ENCODE results near the gene ITPR1. TPM values are rescaled to one million over a fixed set of nuclear protein-coding genes. Genes with fewer than 3 reads are reported as not detected.
A peak's percentile ranks its signal among the peaks of the same experiment; 100 is the strongest.

Gene ITPR1
- total RNA-seq, 2 donors from 2014 or later = 119 to 177 TPM

GRCh38 chr3:4685673-4686345 is 192.7 kb downstream of the ITPR1 start:
- H3K9me3 Mint-ChIP-seq = no peaks in the 10 kb centered on the region
- H3K27me3 Mint-ChIP-seq = no peaks in the 10 kb centered on the region
- ATAC-seq (no peak), DNase-seq (ENCODE audit: low spot score) (no peak)
- H3K4me1 Mint-ChIP-seq (ENCODE audit: low read depth in 2 of 2) = peaks cover 10 to 15% of the 10 kb centered on the region in 2 donors
- no peak overlapping the region for H3K4me3 Mint-ChIP-seq
- H3K36me3 Mint-ChIP-seq = peaks cover 39% of the 10 kb centered on the region
- H3K27ac Mint-ChIP-seq = no peak overlapping the region

- no peak for ATAC-seq
These were observed 193.5 kb downstream of the ITPR1 start for GRCh38 chr3:4686619-4687018.

GRCh38 chr3:4687167-4687566 is 194.0 kb downstream of the ITPR1 start:
- ATAC-seq = no peak
- H3K27ac Mint-ChIP-seq = no peak overlapping the region
- H3K4me1 Mint-ChIP-seq (ENCODE audit: low read depth in 2 of 2) = peaks cover 10 to 15% of the 10 kb centered on the region in 2 donors

More at GRCh38 chr3:4686619-4687018, 193.5 kb downstream of the ITPR1 start:
- Mint-ChIP-seq H3K4me1 (ENCODE audit: low read depth in 2 of 2) (peaks cover 10 to 15% of the 10 kb centered on the region in 2 donors), H3K4me3 (no peak overlapping the region), H3K27me3 (no peaks in the 10 kb centered on the region), H3K9me3 (no peaks in the 10 kb centered on the region), H3K36me3 (peaks cover 47% of the 10 kb centered on the region), H3K27ac (no peak overlapping the region)
- DNase-seq (ENCODE audit: low spot score) = no peak

GRCh38 chr3:4687596-4687995 is 194.4 kb downstream of the ITPR1 start:
- Mint-ChIP-seq H3K27me3 (no peaks in the 10 kb centered on the region), H3K9me3 (no peaks in the 10 kb centered on the region), H3K36me3 (peaks cover 50% of the 10 kb centered on the region), H3K4me1 (ENCODE audit: low read depth in 2 of 2) (peaks cover 10 to 11% of the 10 kb centered on the region in 2 donors), H3K27ac (no peak overlapping the region), H3K4me3 (no peak overlapping the region)
- ATAC-seq (no peak), DNase-seq (ENCODE audit: low spot score) (no peak)

More at GRCh38 chr3:4687167-4687566, 194.0 kb downstream of the ITPR1 start:
- Mint-ChIP-seq H3K36me3 (peaks cover 47% of the 10 kb centered on the region), H3K4me3 (no peak overlapping the region), H3K27me3 (no peaks in the 10 kb centered on the region), H3K9me3 (no peaks in the 10 kb centered on the region)
- no peak for DNase-seq (ENCODE audit: low spot score)

GRCh38 chr3:4688411-4688810 is 195.3 kb downstream of the ITPR1 start:
- H3K4me3 Mint-ChIP-seq = no peak overlapping the region
- peaks cover 7 to 9% of the 10 kb centered on the region in 2 donors for H3K4me1 Mint-ChIP-seq (ENCODE audit: low read depth in 2 of 2)
- H3K36me3 Mint-ChIP-seq = peaks cover 48% of the 10 kb centered on the region
- ATAC-seq (no peak), DNase-seq (ENCODE audit: low spot score) (no peak)
- H3K27me3 Mint-ChIP-seq = no peaks in the 10 kb centered on the region
- H3K9me3 Mint-ChIP-seq = no peaks in the 10 kb centered on the region
- no peak overlapping the region for H3K27ac Mint-ChIP-seq

- ATAC-seq (no peak), DNase-seq (ENCODE audit: low spot score) (no peak)
- Mint-ChIP-seq H3K36me3 (peaks cover 48% of the 10 kb centered on the region), H3K27me3 (no peaks in the 10 kb centered on the region), H3K9me3 (no peaks in the 10 kb centered on the region), H3K4me1 (ENCODE audit: low read depth in 2 of 2) (peaks cover 1 to 3% of the 10 kb centered on the region in 2 donors), H3K4me3 (no peak overlapping the region), H3K27ac (no peak overlapping the region)
These were observed 195.9 kb downstream of the ITPR1 start for GRCh38 chr3:4689021-4689420.

- no peak for ATAC-seq
These were observed 197.1 kb downstream of the ITPR1 start for GRCh38 chr3:4690277-4690676.

GRCh38 chr3:4693620-4694019 is 200.5 kb downstream of the ITPR1 start:
- H3K4me3 Mint-ChIP-seq = no peak overlapping the region
- peaks cover 11 to 15% of the 10 kb centered on the region in 2 donors for H3K4me1 Mint-ChIP-seq (ENCODE audit: low read depth in 2 of 2)
- H3K36me3 Mint-ChIP-seq = peaks cover 45% of the 10 kb centered on the region
- H3K9me3 Mint-ChIP-seq = no peaks in the 10 kb centered on the region
- ATAC-seq = no peak
- H3K27me3 Mint-ChIP-seq = no peaks in the 10 kb centered on the region
- no peak for DNase-seq (ENCODE audit: low spot score)
- H3K27ac Mint-ChIP-seq = no peak overlapping the region

More at GRCh38 chr3:4690277-4690676, 197.1 kb downstream of the ITPR1 start:
- no peaks in the 10 kb centered on the region for H3K9me3 Mint-ChIP-seq
- H3K4me1 Mint-ChIP-seq (ENCODE audit: low read depth in 2 of 2) = peaks cover 2 to 5% of the 10 kb centered on the region in 2 donors
- DNase-seq (ENCODE audit: low spot score) = no peak
- no peak overlapping the region for H3K4me3 Mint-ChIP-seq
- no peaks in the 10 kb centered on the region for H3K27me3 Mint-ChIP-seq
- H3K27ac Mint-ChIP-seq = no peak overlapping the region
- peaks cover 50% of the 10 kb centered on the region for H3K36me3 Mint-ChIP-seq

GRCh38 chr3:4695846-4696245 is 202.7 kb downstream of the ITPR1 start:
- no peak for DNase-seq (ENCODE audit: low spot score)
- Mint-ChIP-seq H3K27me3 (no peaks in the 10 kb centered on the region), H3K36me3 (peaks cover 43% of the 10 kb centered on the region), H3K4me3 (no peak overlapping the region), H3K9me3 (no peaks in the 10 kb centered on the region), H3K4me1 (ENCODE audit: low read depth in 2 of 2) (peaks cover 11 to 15% of the 10 kb centered on the region in 2 donors), H3K27ac (no peak overlapping the region)
- no peak for ATAC-seq

- H3K27ac Mint-ChIP-seq = no peak overlapping the region
- H3K4me1 Mint-ChIP-seq (ENCODE audit: low read depth in 2 of 2) = peaks cover 11 to 15% of the 10 kb centered on the region in 2 donors
- no peak overlapping the region for H3K4me3 Mint-ChIP-seq
- no peaks in the 10 kb centered on the region for H3K9me3 Mint-ChIP-seq
- peaks cover 38% of the 10 kb centered on the region for H3K36me3 Mint-ChIP-seq
- H3K27me3 Mint-ChIP-seq = no peaks in the 10 kb centered on the region
- DNase-seq (ENCODE audit: low spot score) (no peak), ATAC-seq (no peak)
These were observed 203.1 kb downstream of the ITPR1 start for GRCh38 chr3:4696266-4696665.

- H3K36me3 Mint-ChIP-seq = peaks cover 46% of the 10 kb centered on the region
These were observed 205.1 kb downstream of the ITPR1 start for GRCh38 chr3:4698125-4698821.

GRCh38 chr3:4703054-4703480 is 209.9 kb downstream of the ITPR1 start:
- ATAC-seq (no peak), DNase-seq (ENCODE audit: low spot score) (no peak)
- Mint-ChIP-seq H3K4me1 (ENCODE audit: low read depth in 2 of 2) (peaks cover 35 to 39% of the 10 kb centered on the region in 2 donors), H3K36me3 (peaks cover 53% of the 10 kb centered on the region), H3K9me3 (no peaks in the 10 kb centered on the region), H3K4me3 (no peak overlapping the region), H3K27ac (peak overlapping the region in 1 of 2 donors; percentile 49), H3K27me3 (no peaks in the 10 kb centered on the region)

More at GRCh38 chr3:4698125-4698821, 205.1 kb downstream of the ITPR1 start:
- Mint-ChIP-seq H3K9me3 (no peaks in the 10 kb centered on the region), H3K27ac (no peak overlapping the region), H3K27me3 (no peaks in the 10 kb centered on the region), H3K4me1 (ENCODE audit: low read depth in 2 of 2) (peaks cover 16 to 17% of the 10 kb centered on the region in 2 donors), H3K4me3 (no peak overlapping the region)
- no peak for ATAC-seq
- no peak for DNase-seq (ENCODE audit: low spot score)

GRCh38 chr3:4704552-4704951 is 211.4 kb downstream of the ITPR1 start:
- no peak for DNase-seq (ENCODE audit: low spot score)
- H3K27me3 Mint-ChIP-seq = no peaks in the 10 kb centered on the region
- peaks cover 56% of the 10 kb centered on the region for H3K36me3 Mint-ChIP-seq
- no peaks in the 10 kb centered on the region for H3K9me3 Mint-ChIP-seq
- H3K27ac Mint-ChIP-seq = peak overlapping the region in 1 of 2 donors; percentile 13
- peak in 1 of 2 donors; percentile 64 for ATAC-seq
- H3K4me1 Mint-ChIP-seq (ENCODE audit: low read depth in 2 of 2) = peaks cover 47 to 49% of the 10 kb centered on the region in 2 donors
- H3K4me3 Mint-ChIP-seq = peak overlapping the region; percentile 10

- Mint-ChIP-seq H3K4me1 (ENCODE audit: low read depth in 2 of 2) (peaks cover 60 to 64% of the 10 kb centered on the region in 2 donors), H3K4me3 (no peak overlapping the region), H3K27ac (peak overlapping the region; percentile 14 to 25), H3K36me3 (peaks cover 49% of the 10 kb centered on the region), H3K9me3 (no peaks in the 10 kb centered on the region), H3K27me3 (no peaks in the 10 kb centered on the region)
- DNase-seq (ENCODE audit: low spot score) = no peak
- peak in 1 of 2 donors; percentile 51 for ATAC-seq
These were observed 214.2 kb downstream of the ITPR1 start for GRCh38 chr3:4707324-4707723.
